K562 (cell line): ENCODE results near the gene UBR3. TPM values are rescaled to one million over a fixed set of nuclear protein-coding genes. Genes with fewer than 3 reads are reported as not detected.
A peak's percentile ranks its signal among the peaks of the same experiment; 100 is the strongest.

Experiments used
- CBX1 ChIP-seq: sonication (generic); IDR thresholded peaks from 2 replicates; pipeline ENCODE4 v1.6.1; 2016; ENCODE audit warnings: antibody characterized with exemption, low read depth, mild to moderate bottlenecking
- CEBPB ChIP-seq: fragments of 450-650 bp; IDR thresholded peaks from 2 replicates; pipeline ENCODE4 v1.6.1; 2016; ENCODE audit warnings: missing genetic modification characterization, missing compliant biosample characterization
- HDAC2 ChIP-seq: fragments of 450-650 bp; IDR thresholded peaks from 2 replicates; pipeline ENCODE4 v1.6.1; 2016; ENCODE audit warnings: mild to moderate bottlenecking
- ILK ChIP-seq: fragments of 450-650 bp; IDR thresholded peaks from 2 replicates; pipeline ENCODE4 v1.6.1; 2016; ENCODE audit warnings: missing genetic modification characterization, low read depth, mild to moderate bottlenecking, missing compliant biosample characterization, moderate library complexity, borderline replicate concordance
- NFIX ChIP-seq: fragments of 250-450 bp; sonication (Bioruptor Pico); IDR thresholded peaks from 2 replicates; pipeline ENCODE4 v1.4.0; 2020; ENCODE audit warnings: low read depth, mild to moderate bottlenecking, moderate library complexity
- POLR3G ChIP-seq: IDR thresholded peaks from 2 replicates; pipeline ENCODE4 v1.6.1; 2011; ENCODE audit not compliant: insufficient read length, insufficient replicate concordance; ENCODE audit errors: extremely low read depth
- RB1 ChIP-seq: fragments of 450-650 bp; IDR thresholded peaks from 2 replicates; pipeline ENCODE4 v1.6.1; 2017; ENCODE audit warnings: low read depth, mild to moderate bottlenecking
- RBM15 ChIP-seq: fragments of 200-400 bp; formaldehyde crosslinking; IDR thresholded peaks from 2 replicates; pipeline ENCODE4 v1.6.1; 2018; ENCODE audit warnings: mild to moderate bottlenecking, low read length, moderate library complexity; ENCODE audit not compliant: insufficient read depth
- SRF ChIP-seq, 2 experiments: fragments of 250-450, 450-650 bp in 1 of 2; sonication (Bioruptor Pico) in 1 of 2; sonication (generic) in 1 of 2; formaldehyde crosslinking; IDR thresholded peaks; 2 replicates each; pipeline versions ENCODE4 v1.5.0 to v1.5.1; 2020 to 2022; ENCODE audit warnings: mild to moderate bottlenecking in 1 of 2, missing genetic modification reagents in 1 of 2
- SRSF3 ChIP-seq: fragments of 200-400 bp; formaldehyde crosslinking; IDR thresholded peaks from 2 replicates; pipeline ENCODE4 v1.6.1; 2016; ENCODE audit warnings: mild to moderate bottlenecking, low read length, moderate library complexity; ENCODE audit not compliant: insufficient read depth
- TSC22D4 ChIP-seq: fragments of 450-650 bp; IDR thresholded peaks from 2 replicates; pipeline ENCODE4 v1.6.1; 2016; ENCODE audit warnings: missing genetic modification characterization, missing biosample characterization, control low read depth
- ZC3H8 ChIP-seq: fragments of 450-650 bp; IDR thresholded peaks from 2 replicates; pipeline ENCODE4 v1.6.1; 2017
- ZFX ChIP-seq: sonication (generic); formaldehyde crosslinking; IDR thresholded peaks from 2 replicates; pipeline ENCODE4 v1.8.0; 2022; ENCODE audit warnings: mild to moderate bottlenecking, missing genetic modification reagents, moderate library complexity
- ZNF174 ChIP-seq: fragments of 250-450 bp; sonication (Bioruptor Pico); IDR thresholded peaks from 2 replicates; pipeline ENCODE4 v1.4.0; 2020; ENCODE audit warnings: mild to moderate bottlenecking
- ZNF408 ChIP-seq: fragments of 250-450 bp; sonication (Bioruptor Pico); IDR thresholded peaks from 2 replicates; pipeline ENCODE4 v1.4.0; 2020; ENCODE audit warnings: low read depth, mild to moderate bottlenecking, moderate library complexity
- ZNF57 ChIP-seq: fragments of 450-650 bp; formaldehyde crosslinking; IDR thresholded peaks from 2 replicates; pipeline ENCODE4 v1.4.0; 2020; ENCODE audit warnings: mild to moderate bottlenecking, moderate library complexity
- ZNF77 ChIP-seq: fragments of 250-450 bp; sonication (Bioruptor Pico); IDR thresholded peaks from 2 replicates; pipeline ENCODE4 v1.5.0; 2020
- polyA plus RNA-seq, 8 experiments: library from polyadenylated mRNA; depleted of rRNA in 4 of 8; stranded (reverse) in 5 of 8; unstranded in 3 of 8; fragments of >200 nt; fragmentation: Nextera tagmentation in 2 of 8; fragmentation: Illumina TruSeq in 1 of 8; extraction: Ambion mirVana in 2 of 8; extraction: Trizol in 1 of 8; gene quantifications; 2 replicates each; pipeline versions ENCODE4 v1.2.1 to v1.2.3, GENCODE V29; 2011 to 2014; ENCODE audit warnings: inconsistent platforms in 1 of 8, missing spikeins in 1 of 8
- total RNA-seq, 7 experiments: library from RNA; depleted of rRNA in 6 of 7; stranded (reverse); fragments of >200 nt in 6 of 7; fragmentation: Illumina TruSeq in 2 of 7; extraction: Trizol in 2 of 7; gene quantifications; 2 replicates each; pipeline versions ENCODE4 v1.2.1 to v1.2.3, GENCODE V29; 2011 to 2021; ENCODE audit warnings: low replicate concordance in 1 of 7
- TF ChIP-seq, protein P1 (sequence below): IDR thresholded peaks from 2 replicates; pipeline ENCODE4 v1.6.1; 2012; ENCODE audit warnings: low read depth, low read length, improper control_type of control experiment, borderline replicate concordance
- TF ChIP-seq, protein P2 (sequence below): fragments of 250-450 bp; sonication (Bioruptor Pico); IDR thresholded peaks from 2 replicates; pipeline ENCODE4 v1.8.0; 2021; ENCODE audit warnings: borderline replicate concordance, mild to moderate bottlenecking, moderate library complexity; ENCODE audit not compliant: poor library complexity, severe bottlenecking
- TF ChIP-seq, protein P3 (sequence below): fragments of 450-650 bp; formaldehyde crosslinking; IDR thresholded peaks from 2 replicates; pipeline ENCODE4 v1.4.0; 2020; ENCODE audit warnings: mild to moderate bottlenecking
- TF ChIP-seq, protein P4 (sequence below): sonication (generic); formaldehyde crosslinking; IDR thresholded peaks from 2 replicates; pipeline ENCODE4 v1.8.0; 2022; ENCODE audit warnings: mild to moderate bottlenecking, missing genetic modification reagents

UBR3 gene
- total and polyA plus RNA-seq, 9 of the 15 experiments (the other 6 are each of a cell fraction or from before 2014, with no cell fraction given): 14.4 to 63.5 (median 40.4) TPM

DNA sequence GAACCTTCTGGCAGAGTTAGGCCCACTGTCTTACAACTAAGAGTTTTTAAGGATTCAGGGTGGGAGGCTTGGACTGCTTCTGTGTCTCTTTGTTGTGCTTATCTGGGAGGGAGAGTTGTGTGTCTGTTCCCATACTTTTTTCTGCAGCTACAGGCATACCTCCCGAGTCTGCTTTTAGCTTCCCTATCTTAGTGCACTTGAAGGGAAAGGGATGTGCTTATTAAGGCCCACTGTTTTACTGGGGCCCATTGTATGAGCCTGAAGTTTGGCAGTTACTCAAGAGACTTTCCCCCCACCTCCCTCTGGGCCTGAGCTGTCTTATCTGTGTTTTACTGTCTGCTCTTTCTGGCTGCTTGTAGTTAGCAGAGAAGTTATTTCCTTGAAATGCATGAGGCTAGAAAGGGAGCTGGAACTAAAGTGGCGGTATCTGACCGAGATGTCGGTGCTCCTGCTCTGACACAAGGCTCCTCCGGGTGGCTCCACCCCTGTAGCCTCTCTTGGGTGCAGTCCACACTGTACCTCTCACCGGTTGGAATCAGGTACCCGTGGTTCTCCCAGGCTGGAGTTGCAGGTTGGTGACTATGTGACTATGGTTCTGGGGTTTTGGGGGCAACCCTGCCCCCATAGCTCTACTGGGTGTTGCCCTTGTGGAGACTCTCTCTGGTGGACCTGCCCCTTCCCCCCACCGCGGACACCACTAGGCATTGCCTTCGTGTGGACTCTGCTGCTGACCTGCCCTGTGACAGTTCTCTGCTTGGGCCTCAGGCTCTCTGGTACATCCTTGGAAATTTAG is 12.9 kb downstream of the UBR3 start (continued):
- TF ChIP-seq ZNF408 (CRISPR knock-in tag) (no peak), ZNF77 (no peak), CEBPB (tag) (peak; percentile 81), NFIX (CRISPR knock-in tag) (no peak), ZC3H8 (no peak), SRF (CRISPR knock-in tag; IDR thresholded peaks at IDR 0.05) (0 out of 4 replicates have a peak, but pooled peaks of 1 of the 2 experiments have one; percentile 67), ZNF57 (CRISPR knock-in tag) (0 out of 2 replicates have a peak, but pooled peaks have one; percentile 7), HDAC2 (peak; percentile 80), ILK (tag) (no peak), ZNF174 (no peak), ZFX (peak; percentile 80), POLR3G (no peak), CBX1 (no peak), TSC22D4 (tag) (no peak), RBM15 (no peak), SRSF3 (no peak), RB1 (0 out of 2 replicates have a peak, but pooled peaks have one; percentile 9)
- TF ChIP-seq, protein P1, sequence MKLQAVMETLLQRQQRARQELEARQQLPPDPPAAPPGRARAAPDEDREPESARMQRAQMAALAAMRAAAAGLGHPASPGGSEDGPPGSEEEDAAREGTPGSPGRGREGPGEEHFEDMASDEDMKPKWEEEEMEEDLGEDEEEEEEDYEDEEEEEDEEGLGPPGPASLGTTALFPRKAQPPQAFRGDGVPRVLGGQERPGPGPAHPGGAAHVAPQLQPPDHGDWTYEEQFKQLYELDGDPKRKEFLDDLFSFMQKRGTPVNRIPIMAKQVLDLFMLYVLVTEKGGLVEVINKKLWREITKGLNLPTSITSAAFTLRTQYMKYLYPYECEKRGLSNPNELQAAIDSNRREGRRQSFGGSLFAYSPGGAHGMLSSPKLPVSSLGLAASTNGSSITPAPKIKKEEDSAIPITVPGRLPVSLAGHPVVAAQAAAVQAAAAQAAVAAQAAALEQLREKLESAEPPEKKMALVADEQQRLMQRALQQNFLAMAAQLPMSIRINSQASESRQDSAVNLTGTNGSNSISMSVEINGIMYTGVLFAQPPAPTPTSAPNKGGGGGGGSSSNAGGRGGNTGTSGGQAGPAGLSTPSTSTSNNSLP: no peak
- TF ChIP-seq, protein P2, sequence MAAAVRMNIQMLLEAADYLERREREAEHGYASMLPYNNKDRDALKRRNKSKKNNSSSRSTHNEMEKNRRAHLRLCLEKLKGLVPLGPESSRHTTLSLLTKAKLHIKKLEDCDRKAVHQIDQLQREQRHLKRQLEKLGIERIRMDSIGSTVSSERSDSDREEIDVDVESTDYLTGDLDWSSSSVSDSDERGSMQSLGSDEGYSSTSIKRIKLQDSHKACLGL (CRISPR knock-in tag): no peak
- TF ChIP-seq, protein P3, sequence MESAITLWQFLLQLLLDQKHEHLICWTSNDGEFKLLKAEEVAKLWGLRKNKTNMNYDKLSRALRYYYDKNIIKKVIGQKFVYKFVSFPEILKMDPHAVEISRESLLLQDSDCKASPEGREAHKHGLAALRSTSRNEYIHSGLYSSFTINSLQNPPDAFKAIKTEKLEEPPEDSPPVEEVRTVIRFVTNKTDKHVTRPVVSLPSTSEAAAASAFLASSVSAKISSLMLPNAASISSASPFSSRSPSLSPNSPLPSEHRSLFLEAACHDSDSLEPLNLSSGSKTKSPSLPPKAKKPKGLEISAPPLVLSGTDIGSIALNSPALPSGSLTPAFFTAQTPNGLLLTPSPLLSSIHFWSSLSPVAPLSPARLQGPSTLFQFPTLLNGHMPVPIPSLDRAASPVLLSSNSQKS: no peak
- TF ChIP-seq, protein P4, sequence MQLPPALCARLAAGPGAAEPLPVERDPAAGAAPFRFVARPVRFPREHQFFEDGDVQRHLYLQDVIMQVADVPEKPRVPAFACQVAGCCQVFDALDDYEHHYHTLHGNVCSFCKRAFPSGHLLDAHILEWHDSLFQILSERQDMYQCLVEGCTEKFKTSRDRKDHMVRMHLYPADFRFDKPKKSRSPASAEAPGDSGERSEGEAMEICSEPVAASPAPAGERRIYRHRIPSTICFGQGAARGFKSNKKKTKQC (CRISPR knock-in tag): no peak; the same call in 1 of the 2 replicates
